SK-N-SH (cell line): ENCODE measurements around the gene CAMK2B. TPM values are rescaled to one million over a fixed set of nuclear protein-coding genes. Genes with fewer than 3 reads are reported as not detected.

Experiments used
- CTCF ChIA-PET: fragments of 300-600, 350-600 bp; formaldehyde crosslinking; extraction: SDS; loops from one replicate; lab custom pipeline; 2021; lab: Yijun Ruan, JAX
- POLR2A ChIA-PET: fragments of 350-600 bp; sonication (Branson Sonifier 250); formaldehyde crosslinking; extraction: SDS; loops from one replicate; lab custom pipeline; 2020; ENCODE audit warnings: antibody characterized with exemption, inconsistent platforms; lab: Yijun Ruan, JAX
- DNase-seq: peaks from one replicate; pipeline ENCODE4 v3.0.0; 2012
- H2AFZ ChIP-seq: fragments of 200-600 bp; sonication (generic); 2 replicates; pipeline ENCODE4 v1.8.1; 2016; ENCODE audit warnings: antibody characterized with exemption, mild to moderate bottlenecking, low read depth
- H3F3A ChIP-seq: fragments of 200-600 bp; sonication (generic); replicated peaks from 2 replicates; pipeline ENCODE3; 2016; ENCODE audit warnings: antibody characterized with exemption, mild to moderate bottlenecking; ENCODE audit not compliant: insufficient read depth
- H3K27ac ChIP-seq, 2 experiments: fragments of 200-500 bp in 1 of 2; fragments of 200-600 bp in 1 of 2; sonication (Bioruptor generic) in 1 of 2; sonication (generic), shearing (Covaris generic) in 1 of 2; 2 replicates each; pipeline versions ENCODE4 v1.5.1 to v1.6.1; 2014 to 2016; ENCODE audit warnings: low read depth in 2 of 2, inconsistent platforms in 1 of 2, low read length in 1 of 2, mild to moderate bottlenecking in 1 of 2, mixed read lengths in 1 of 2
- H3K27me3 ChIP-seq: fragments of 200-600 bp; sonication (generic), shearing (Covaris generic); 2 replicates; pipeline ENCODE4 v1.6.1; 2016; ENCODE audit warnings: mixed run types; ENCODE audit not compliant: insufficient read depth
- H3K36me3 ChIP-seq, 2 experiments: fragments of 200-500 bp in 1 of 2; fragments of 200-600 bp in 1 of 2; sonication (Bioruptor generic) in 1 of 2; sonication (generic) in 1 of 2; replicated peaks in 1 of 2; 2 replicates each; pipeline versions ENCODE3 to v1.5.1; 2014 to 2016; ENCODE audit warnings: low read length in 1 of 2, mild to moderate bottlenecking in 1 of 2; ENCODE audit not compliant: insufficient read depth in 2 of 2, control insufficient read depth in 1 of 2
- H3K4me1 ChIP-seq, 2 experiments: fragments of 200-500 bp in 1 of 2; fragments of 200-600 bp in 1 of 2; sonication (Bioruptor generic) in 1 of 2; sonication (generic), shearing (Covaris generic) in 1 of 2; 2 replicates each; pipeline versions ENCODE4 v1.5.1 to v1.6.1; 2014 to 2016; ENCODE audit warnings: low read depth in 1 of 2, low read length in 1 of 2, mixed run types in 1 of 2; ENCODE audit not compliant: insufficient read depth in 2 of 2, control insufficient read depth in 1 of 2
- H3K4me2 ChIP-seq: fragments of 200-600 bp; sonication (generic), shearing (Covaris generic); 2 replicates; pipeline ENCODE4 v1.6.1; 2017; ENCODE audit warnings: mixed run types
- H3K4me3 ChIP-seq, 2 experiments: fragments of 200-500 bp in 1 of 2; fragments of 200-600 bp in 1 of 2; sonication (Bioruptor generic) in 1 of 2; sonication (generic), shearing (Covaris generic) in 1 of 2; 2 replicates each; pipeline versions ENCODE4 v1.5.1 to v1.8.1; 2014 to 2016; ENCODE audit warnings: low read depth in 2 of 2, inconsistent platforms in 1 of 2, low read length in 1 of 2, mild to moderate bottlenecking in 1 of 2, mixed read lengths in 1 of 2, moderate library complexity in 1 of 2
- H3K79me2 ChIP-seq: fragments of 200-600 bp; sonication (generic); 2 replicates; pipeline ENCODE4 v1.8.1; 2017; ENCODE audit warnings: mild to moderate bottlenecking; ENCODE audit not compliant: insufficient read depth
- H3K9ac ChIP-seq: fragments of 200-600 bp; sonication (generic); 2 replicates; pipeline ENCODE4 v1.6.1; 2017; ENCODE audit warnings: mixed run types
- H3K9me2 ChIP-seq: fragments of 200-600 bp; sonication (generic); 2 replicates; pipeline ENCODE4 v1.6.1; 2017; ENCODE audit warnings: mixed run types
- H3K9me3 ChIP-seq: fragments of 200-600 bp; sonication (generic); 2 replicates; pipeline ENCODE4 v1.6.1; 2017; ENCODE audit warnings: mixed run types, mild to moderate bottlenecking, moderate library complexity
- H4K20me1 ChIP-seq: fragments of 200-600 bp; sonication (generic); 2 replicates; pipeline ENCODE4 v1.6.1; 2017; ENCODE audit warnings: mild to moderate bottlenecking, mixed run types; ENCODE audit not compliant: insufficient read depth
- CHD2 ChIP-seq: fragments of 150-350 bp; IDR thresholded peaks from 2 replicates; pipeline ENCODE4 v1.6.1; 2018; ENCODE audit warnings: low read length; ENCODE audit not compliant: partially characterized antibody
- ELF1 ChIP-seq: IDR thresholded peaks from 2 replicates; pipeline ENCODE4 v1.4.0; 2012
- FOSL2 ChIP-seq: IDR thresholded peaks from 2 replicates; pipeline ENCODE4 v1.4.0; 2012; ENCODE audit warnings: low read depth, mild to moderate bottlenecking, moderate library complexity, borderline replicate concordance
- FOXJ3 ChIP-seq: sonication (generic); formaldehyde crosslinking; IDR thresholded peaks from 2 replicates; pipeline ENCODE4 v1.5.1; 2020; ENCODE audit warnings: mild to moderate bottlenecking, missing genetic modification reagents
- GATA2 ChIP-seq: sonication (generic); formaldehyde crosslinking; IDR thresholded peaks from 2 replicates; pipeline ENCODE4 v1.5.0; 2020; ENCODE audit warnings: mild to moderate bottlenecking, missing genetic modification reagents
- MXI1 ChIP-seq: IDR thresholded peaks from 2 replicates; pipeline ENCODE4 v1.6.1; 2012; ENCODE audit warnings: mild to moderate bottlenecking, low read depth, low read length, improper control_type of control experiment
- NFIC ChIP-seq: IDR thresholded peaks from 2 replicates; pipeline ENCODE4 v1.4.0; 2012; ENCODE audit warnings: borderline replicate concordance
- POLR2AphosphoS5 ChIP-seq: IDR thresholded peaks from 2 replicates; pipeline ENCODE4 v1.6.1; 2012; ENCODE audit warnings: low read depth, low read length
- RCOR1 ChIP-seq: fragments of 150-350 bp; IDR thresholded peaks from 2 replicates; pipeline ENCODE4 v1.6.1; 2017; ENCODE audit warnings: antibody characterized with exemption, low read length
- RXRA ChIP-seq: IDR thresholded peaks from 2 replicates; pipeline ENCODE4 v1.4.0; 2012; ENCODE audit warnings: low read depth, mild to moderate bottlenecking, borderline replicate concordance
- SIN3A ChIP-seq: IDR thresholded peaks from 2 replicates; pipeline ENCODE4 v1.6.1; 2012; ENCODE audit warnings: low read depth, mild to moderate bottlenecking, low read length, moderate library complexity, borderline replicate concordance
- TEAD4 ChIP-seq: IDR thresholded peaks from 2 replicates; pipeline ENCODE4 v1.4.0; 2012; ENCODE audit warnings: mild to moderate bottlenecking, borderline replicate concordance; ENCODE audit not compliant: insufficient read depth
- YY1 ChIP-seq: IDR thresholded peaks from 2 replicates; pipeline ENCODE4 v1.4.0; 2012; ENCODE audit warnings: low read depth, mild to moderate bottlenecking
- WGBS: methylation state at CpG from one replicate; pipeline ENCODE4 v1.1.6; 2017; ENCODE audit warnings: low lambda C conversion rate; 5-methylcytosine and 5-hydroxymethylcytosine counted together
- polyA plus RNA-seq, 3 experiments: library from polyadenylated mRNA; depleted of rRNA; stranded (reverse); fragments of >200 nt; gene quantifications; 2 replicates each; pipeline ENCODE4 v1.2.3, GENCODE V29; 2012
- TF ChIP-seq, protein P1 (sequence below): fragments of 150-350 bp; IDR thresholded peaks from 2 replicates; pipeline ENCODE4 v1.6.1; 2016; ENCODE audit warnings: mild to moderate bottlenecking, low read depth, low read length
- TF ChIP-seq, protein P2 (sequence below): IDR thresholded peaks from 2 replicates; pipeline ENCODE4 v1.4.0; 2012; ENCODE audit warnings: low read depth, borderline replicate concordance
- TF ChIP-seq, protein P3 (sequence below): IDR thresholded peaks from 2 replicates; pipeline ENCODE4; 2012
- TF ChIP-seq, protein P4 (sequence below): IDR thresholded peaks from 2 replicates; pipeline ENCODE4 v1.4.0; 2012; ENCODE audit warnings: low read depth, borderline replicate concordance
- TF ChIP-seq, protein P5 (sequence below): fragments of 200-600 bp; sonication (generic); IDR thresholded peaks from 2 replicates; pipeline ENCODE4 v1.6.1; 2017; ENCODE audit warnings: antibody characterized with exemption, mild to moderate bottlenecking, moderate library complexity
- TF ChIP-seq, protein P6 (sequence below): IDR thresholded peaks from 2 replicates; pipeline ENCODE4 v1.4.0; 2012; ENCODE audit warnings: low read depth

Gene CAMK2B
- polyA plus RNA-seq, 1 of the 3 experiments (the other 2 are of a cell fraction) = 0.20 TPM

DNA sequence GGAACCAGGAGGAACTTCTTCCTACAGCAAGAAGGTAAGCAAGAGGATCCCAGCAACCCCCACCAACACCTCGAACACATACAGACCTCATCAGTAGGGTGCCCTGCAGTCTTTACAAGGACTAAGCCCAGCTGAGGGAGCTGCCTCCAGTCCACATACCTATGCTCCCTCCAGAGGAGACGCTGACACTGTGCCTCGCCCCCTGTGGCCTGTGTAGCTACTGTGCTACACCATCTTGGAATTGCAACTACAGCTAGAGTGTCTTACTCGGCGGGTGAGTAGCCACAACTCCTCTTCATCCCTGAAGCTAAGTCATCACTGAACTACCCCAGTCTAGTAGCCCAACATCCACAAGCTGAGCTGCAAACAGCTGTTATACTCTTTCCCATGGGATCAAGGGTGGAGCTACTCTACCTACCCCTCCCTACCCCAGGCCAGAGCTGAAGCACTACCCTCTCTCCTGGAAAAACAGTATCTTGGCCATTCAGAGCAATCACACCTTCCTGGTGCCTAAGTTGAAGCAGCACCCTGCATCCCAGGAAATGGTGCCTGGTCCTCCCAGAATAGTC is 42.2 kb upstream of the CAMK2B start:
- no peak overlapping the region for H3K4me2 ChIP-seq
- no peak overlapping the region for H2AFZ ChIP-seq
- 67% methylated on average over 5 of the region's 5 CpGs for WGBS
- no peaks in the 10 kb centered on the region for H3K9me2 ChIP-seq
- H3K4me3 ChIP-seq = no peak overlapping the region
- no peaks in the 10 kb centered on the region for H3K27me3 ChIP-seq
- CTCF ChIA-PET = no interaction called here
- H3K9me3 ChIP-seq = no peaks in the 10 kb centered on the region
- H3K4me1 ChIP-seq = no peaks in the 10 kb centered on the region
- POLR2A ChIA-PET = no interaction called here
- no peak overlapping the region for H3K9ac ChIP-seq
- no peaks in the 10 kb centered on the region for H3K36me3 ChIP-seq
- DNase-seq = no peak
- no peak for TF ChIP-seq GATA2 (CRISPR knock-in tag)
- TF ChIP-seq, protein P1, sequence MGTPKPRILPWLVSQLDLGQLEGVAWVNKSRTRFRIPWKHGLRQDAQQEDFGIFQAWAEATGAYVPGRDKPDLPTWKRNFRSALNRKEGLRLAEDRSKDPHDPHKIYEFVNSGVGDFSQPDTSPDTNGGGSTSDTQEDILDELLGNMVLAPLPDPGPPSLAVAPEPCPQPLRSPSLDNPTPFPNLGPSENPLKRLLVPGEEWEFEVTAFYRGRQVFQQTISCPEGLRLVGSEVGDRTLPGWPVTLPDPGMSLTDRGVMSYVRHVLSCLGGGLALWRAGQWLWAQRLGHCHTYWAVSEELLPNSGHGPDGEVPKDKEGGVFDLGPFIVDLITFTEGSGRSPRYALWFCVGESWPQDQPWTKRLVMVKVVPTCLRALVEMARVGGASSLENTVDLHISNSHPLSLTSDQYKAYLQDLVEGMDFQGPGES = no peak
- H4K20me1 ChIP-seq = no peaks in the 10 kb centered on the region
- peaks cover 5% of the 10 kb centered on the region for H3F3A ChIP-seq
- H3K27ac ChIP-seq = no peak overlapping the region
- no peaks in the 10 kb centered on the region for H3K79me2 ChIP-seq

DNA sequence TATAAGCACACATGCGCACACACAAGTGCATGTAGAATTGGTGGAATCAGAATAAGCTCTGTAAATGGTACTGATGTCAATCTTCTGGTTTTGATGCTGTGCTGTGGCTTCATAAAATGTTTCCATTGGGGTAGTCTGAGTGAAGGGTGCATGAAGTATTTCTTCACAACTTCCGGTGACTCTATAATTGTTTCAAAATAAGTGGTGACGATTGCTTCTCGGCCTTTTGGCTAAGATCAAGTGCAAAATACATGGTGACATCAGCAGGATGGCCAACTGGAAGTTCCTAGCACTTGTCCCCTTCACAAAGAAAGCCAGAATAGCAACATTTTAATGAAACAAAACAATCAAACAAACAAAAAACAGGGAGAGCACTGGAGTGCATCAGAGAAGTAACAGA is 41.6 kb upstream of the CAMK2B start:
- no peak for DNase-seq
- Histone ChIP-seq H3K9ac (no peak overlapping the region), H3K27me3 (no peaks in the 10 kb centered on the region), H3K9me3 (no peaks in the 10 kb centered on the region), H3K79me2 (no peaks in the 10 kb centered on the region), H2AFZ (no peak overlapping the region), H3K36me3 (no peaks in the 10 kb centered on the region), H3K4me3 (no peak overlapping the region), H3K4me2 (no peak overlapping the region), H3F3A (no peaks in the 10 kb centered on the region), H3K27ac (no peak overlapping the region), H3K9me2 (no peaks in the 10 kb centered on the region), H4K20me1 (no peaks in the 10 kb centered on the region), H3K4me1 (no peaks in the 10 kb centered on the region)
- TF ChIP-seq CHD2 (no peak), RCOR1 (no peak), POLR2AphosphoS5 (no peak), FOSL2 (no peak), YY1 (no peak), TEAD4 (no peak), RXRA (no peak), GATA2 (CRISPR knock-in tag) (no peak), NFIC (no peak), ELF1 (no peak), MXI1 (no peak), SIN3A (no peak), FOXJ3 (no peak)
- TF ChIP-seq, protein P2, sequence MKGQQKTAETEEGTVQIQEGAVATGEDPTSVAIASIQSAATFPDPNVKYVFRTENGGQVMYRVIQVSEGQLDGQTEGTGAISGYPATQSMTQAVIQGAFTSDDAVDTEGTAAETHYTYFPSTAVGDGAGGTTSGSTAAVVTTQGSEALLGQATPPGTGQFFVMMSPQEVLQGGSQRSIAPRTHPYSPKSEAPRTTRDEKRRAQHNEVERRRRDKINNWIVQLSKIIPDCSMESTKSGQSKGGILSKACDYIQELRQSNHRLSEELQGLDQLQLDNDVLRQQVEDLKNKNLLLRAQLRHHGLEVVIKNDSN = no peak
- TF ChIP-seq, protein P3, sequence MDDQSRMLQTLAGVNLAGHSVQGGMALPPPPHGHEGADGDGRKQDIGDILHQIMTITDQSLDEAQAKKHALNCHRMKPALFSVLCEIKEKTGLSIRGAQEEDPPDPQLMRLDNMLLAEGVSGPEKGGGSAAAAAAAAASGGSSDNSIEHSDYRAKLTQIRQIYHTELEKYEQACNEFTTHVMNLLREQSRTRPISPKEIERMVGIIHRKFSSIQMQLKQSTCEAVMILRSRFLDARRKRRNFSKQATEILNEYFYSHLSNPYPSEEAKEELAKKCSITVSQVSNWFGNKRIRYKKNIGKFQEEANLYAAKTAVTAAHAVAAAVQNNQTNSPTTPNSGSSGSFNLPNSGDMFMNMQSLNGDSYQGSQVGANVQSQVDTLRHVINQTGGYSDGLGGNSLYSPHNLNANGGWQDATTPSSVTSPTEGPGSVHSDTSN = no peak
- TF ChIP-seq, protein P4, sequence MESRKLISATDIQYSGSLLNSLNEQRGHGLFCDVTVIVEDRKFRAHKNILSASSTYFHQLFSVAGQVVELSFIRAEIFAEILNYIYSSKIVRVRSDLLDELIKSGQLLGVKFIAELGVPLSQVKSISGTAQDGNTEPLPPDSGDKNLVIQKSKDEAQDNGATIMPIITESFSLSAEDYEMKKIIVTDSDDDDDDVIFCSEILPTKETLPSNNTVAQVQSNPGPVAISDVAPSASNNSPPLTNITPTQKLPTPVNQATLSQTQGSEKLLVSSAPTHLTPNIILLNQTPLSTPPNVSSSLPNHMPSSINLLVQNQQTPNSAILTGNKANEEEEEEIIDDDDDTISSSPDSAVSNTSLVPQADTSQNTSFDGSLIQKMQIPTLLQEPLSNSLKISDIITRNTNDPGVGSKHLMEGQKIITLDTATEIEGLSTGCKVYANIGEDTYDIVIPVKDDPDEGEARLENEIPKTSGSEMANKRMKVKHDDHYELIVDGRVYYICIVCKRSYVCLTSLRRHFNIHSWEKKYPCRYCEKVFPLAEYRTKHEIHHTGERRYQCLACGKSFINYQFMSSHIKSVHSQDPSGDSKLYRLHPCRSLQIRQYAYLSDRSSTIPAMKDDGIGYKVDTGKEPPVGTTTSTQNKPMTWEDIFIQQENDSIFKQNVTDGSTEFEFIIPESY = no peak
- TF ChIP-seq, protein P5, sequence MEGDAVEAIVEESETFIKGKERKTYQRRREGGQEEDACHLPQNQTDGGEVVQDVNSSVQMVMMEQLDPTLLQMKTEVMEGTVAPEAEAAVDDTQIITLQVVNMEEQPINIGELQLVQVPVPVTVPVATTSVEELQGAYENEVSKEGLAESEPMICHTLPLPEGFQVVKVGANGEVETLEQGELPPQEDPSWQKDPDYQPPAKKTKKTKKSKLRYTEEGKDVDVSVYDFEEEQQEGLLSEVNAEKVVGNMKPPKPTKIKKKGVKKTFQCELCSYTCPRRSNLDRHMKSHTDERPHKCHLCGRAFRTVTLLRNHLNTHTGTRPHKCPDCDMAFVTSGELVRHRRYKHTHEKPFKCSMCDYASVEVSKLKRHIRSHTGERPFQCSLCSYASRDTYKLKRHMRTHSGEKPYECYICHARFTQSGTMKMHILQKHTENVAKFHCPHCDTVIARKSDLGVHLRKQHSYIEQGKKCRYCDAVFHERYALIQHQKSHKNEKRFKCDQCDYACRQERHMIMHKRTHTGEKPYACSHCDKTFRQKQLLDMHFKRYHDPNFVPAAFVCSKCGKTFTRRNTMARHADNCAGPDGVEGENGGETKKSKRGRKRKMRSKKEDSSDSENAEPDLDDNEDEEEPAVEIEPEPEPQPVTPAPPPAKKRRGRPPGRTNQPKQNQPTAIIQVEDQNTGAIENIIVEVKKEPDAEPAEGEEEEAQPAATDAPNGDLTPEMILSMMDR = no peak
- TF ChIP-seq, protein P6, sequence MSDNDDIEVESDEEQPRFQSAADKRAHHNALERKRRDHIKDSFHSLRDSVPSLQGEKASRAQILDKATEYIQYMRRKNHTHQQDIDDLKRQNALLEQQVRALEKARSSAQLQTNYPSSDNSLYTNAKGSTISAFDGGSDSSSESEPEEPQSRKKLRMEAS = no peak
- WGBS = 69% methylated on average over 4 of the region's 4 CpGs
- ChIA-PET POLR2A (no interaction called here), CTCF (no interaction called here)
